GM23338 (cell line): Measurements from ENCODE around the gene SLC13A4.

Source experiments
- CREB1 ChIP-seq: fragments of 250-450 bp; sonication (Bioruptor Pico); IDR thresholded peaks from 2 replicates; pipeline ENCODE4 v1.5.0; 2020; ENCODE audit warnings: low read depth, mild to moderate bottlenecking, moderate library complexity
- CTCF ChIP-seq, 2 experiments: fragments of 200-600 bp in 1 of 2; sonication (generic) in 1 of 2; conservative IDR thresholded peaks; 2 replicates each; pipeline versions ENCODE4 v1.5.1 to v1.6.1; 2016 to 2017; ENCODE audit warnings: antibody characterized with exemption in 2 of 2, low read depth in 2 of 2, mild to moderate bottlenecking in 2 of 2, moderate library complexity in 1 of 2
- ETS1 ChIP-seq: IDR thresholded peaks from 2 replicates; pipeline ENCODE4 v1.6.1; 2016; ENCODE audit warnings: antibody characterized with exemption
- EZH2 ChIP-seq: fragments of 200-600 bp; sonication (generic); IDR thresholded peaks from one replicate; pipeline ENCODE4 v1.8.0; 2017; ENCODE audit warnings: antibody characterized with exemption, mild to moderate bottlenecking, low read depth; ENCODE audit not compliant: unreplicated experiment
- EZH2phosphoT487 ChIP-seq: fragments of 200-600 bp; sonication (generic); IDR thresholded peaks from one replicate; pipeline ENCODE4 v1.8.1; 2018; ENCODE audit warnings: antibody characterized with exemption; ENCODE audit not compliant: unreplicated experiment
- JUNB ChIP-seq: IDR thresholded peaks from one replicate; pipeline ENCODE4 v1.6.1; 2016; ENCODE audit warnings: antibody characterized with exemption; ENCODE audit not compliant: unreplicated experiment
- NANOG ChIP-seq: IDR thresholded peaks from 2 replicates; pipeline ENCODE4 v1.6.1; 2016; ENCODE audit warnings: antibody characterized with exemption, borderline replicate concordance
- POLR2AphosphoS5 ChIP-seq: IDR thresholded peaks from 2 replicates; pipeline ENCODE4 v1.6.1; 2016; ENCODE audit warnings: antibody characterized with exemption, low read depth
- REST ChIP-seq: IDR thresholded peaks from one replicate; pipeline ENCODE4 v1.6.1; 2018; ENCODE audit warnings: antibody characterized with exemption; ENCODE audit not compliant: unreplicated experiment
- STAT1 ChIP-seq: IDR thresholded peaks from one replicate; pipeline ENCODE4 v1.6.1; 2016; ENCODE audit warnings: antibody characterized with exemption; ENCODE audit not compliant: unreplicated experiment
- ZNF331 ChIP-seq: fragments of 250-450 bp; sonication (Bioruptor Pico); IDR thresholded peaks from 2 replicates; pipeline ENCODE4 v1.5.0; 2020; ENCODE audit warnings: low read depth, mild to moderate bottlenecking, moderate library complexity
- ZNF462 ChIP-seq: fragments of 250-450 bp; sonication (Bioruptor Pico); IDR thresholded peaks from 2 replicates; pipeline ENCODE4 v1.5.0; 2020; ENCODE audit warnings: mild to moderate bottlenecking, moderate library complexity

GRCh38 chr7:135653340-135654080 lies 74.5 kb downstream of the SLC13A4 start:
- TF ChIP-seq CTCF (conservative IDR thresholded peaks at IDR 0.05; ENCODE audit: low read depth in 2 of 2): peak in 1 of 2 experiments; percentile 20; a peak in 1 of 4 replicates
- TF ChIP-seq ZNF331: no peak
- no peak for TF ChIP-seq POLR2AphosphoS5
- no peak for TF ChIP-seq EZH2phosphoT487
- no peak for TF ChIP-seq EZH2
- TF ChIP-seq JUNB: no peak
- no peak for TF ChIP-seq REST
- no peak for TF ChIP-seq STAT1
- TF ChIP-seq CREB1 (CRISPR knock-in tag): no peak
- no peak for TF ChIP-seq ETS1
- TF ChIP-seq ZNF462: no peak
- TF ChIP-seq NANOG: no peak
